Measurements from ENCODE around the gene EGFLAM. TPM values are rescaled to one million over a fixed set of nuclear protein-coding genes. Genes with fewer than 3 reads are reported as not detected.

Gene EGFLAM
- total RNA-seq, 1 experiment from 2014 or later, result not detected

DNA sequence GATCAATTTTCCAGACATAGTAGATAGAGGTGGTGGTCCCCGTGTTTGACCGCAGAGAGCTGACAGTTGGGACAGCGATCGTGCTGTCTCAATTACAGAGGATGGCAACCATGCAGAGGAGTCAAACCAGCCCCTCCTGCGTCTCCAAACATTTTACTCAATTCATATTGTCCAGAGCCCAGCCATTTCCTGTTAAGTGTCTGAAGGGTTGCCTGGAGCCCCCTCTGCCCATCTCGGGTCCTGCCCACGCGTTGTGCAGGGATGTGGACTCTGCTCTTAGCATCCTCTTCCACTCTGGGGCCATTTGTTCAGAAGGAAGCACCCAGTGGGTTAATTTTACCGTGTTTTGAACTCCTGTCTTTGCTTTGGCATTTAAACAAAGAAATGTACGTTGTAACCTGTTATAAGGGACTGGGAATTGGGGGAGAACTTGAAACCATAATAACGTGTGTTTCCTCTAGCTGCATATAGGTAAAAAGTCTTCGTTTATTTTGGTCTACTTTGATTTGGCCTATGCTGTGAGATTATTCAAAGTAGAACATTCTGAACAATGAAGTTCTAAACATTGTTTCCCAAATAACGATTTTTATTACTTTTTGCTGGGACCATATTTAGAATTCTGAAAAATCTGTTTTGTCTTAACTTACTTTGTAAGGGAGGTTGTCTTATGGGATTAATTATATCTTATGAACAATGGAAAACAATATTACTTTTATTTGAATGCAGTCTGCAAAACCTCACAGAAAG, 876 bp downstream of the EGFLAM start:
- in situ Hi-C loops (cut with HindIII; ENCODE audit: low pct_unique_long_range_greater_than_20kb, low sequenced_read_pairs), result no loop called here
- no peak for DNase-seq (ENCODE audit: low read depth)

DNA sequence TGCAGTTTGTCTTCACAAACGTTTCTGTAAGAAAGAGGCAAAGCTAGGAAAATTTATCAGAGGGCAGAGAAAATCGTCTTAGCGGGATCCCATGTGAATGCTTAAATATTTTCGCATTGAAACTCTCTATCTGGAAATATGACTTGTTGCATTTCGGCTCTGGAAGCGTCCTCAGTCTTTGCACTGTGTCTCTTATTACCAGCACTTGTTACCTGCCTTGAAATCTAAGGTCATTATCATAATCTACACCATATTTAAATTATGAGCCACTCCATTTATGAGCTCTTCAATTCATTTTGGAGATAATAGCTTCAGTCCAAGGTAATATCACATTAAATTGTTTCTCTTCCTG, 1.4 kb downstream of the EGFLAM start:
- in situ Hi-C loops (cut with HindIII; ENCODE audit: low pct_unique_long_range_greater_than_20kb, low sequenced_read_pairs), result no loop called here
- no peak for DNase-seq (ENCODE audit: low read depth)

- in situ Hi-C loops (cut with HindIII; ENCODE audit: low pct_unique_long_range_greater_than_20kb, low sequenced_read_pairs), result no loop called here
- DNase-seq (ENCODE audit: low read depth), result no peak
Measured at GRCh38 chr5:38263983-38264382, 5.6 kb downstream of the EGFLAM start.

DNA sequence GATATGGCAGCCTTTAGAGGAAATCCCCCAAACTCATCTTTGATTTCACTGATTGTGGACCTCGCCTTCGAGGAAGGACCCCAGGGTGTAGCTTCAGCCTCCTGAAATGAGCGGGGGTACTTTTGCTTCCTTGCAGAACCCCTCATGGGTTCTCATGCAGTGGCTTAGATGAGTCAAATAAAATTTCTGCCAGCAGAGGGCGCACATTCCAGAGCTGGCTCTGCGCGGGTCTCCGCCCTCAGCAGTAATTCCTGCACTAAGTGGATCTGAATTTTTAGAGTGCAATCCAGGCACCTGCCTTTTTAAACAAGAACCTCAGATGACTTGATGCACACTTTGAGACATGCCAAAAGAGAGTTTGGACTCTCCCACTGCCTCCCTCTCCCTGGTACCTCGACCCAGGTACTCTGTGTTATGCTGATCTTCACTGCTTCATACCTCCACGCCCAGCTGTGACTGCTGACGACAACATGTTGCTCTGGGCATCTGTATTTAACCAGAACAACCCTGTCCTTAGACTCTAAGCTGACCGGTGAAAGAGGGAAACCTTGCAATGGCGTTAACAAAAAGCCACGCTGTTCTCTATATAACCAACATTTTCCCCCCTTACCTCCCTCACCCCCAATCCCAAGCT, 7.3 kb downstream of the EGFLAM start:
- peak; percentile 29 for DNase-seq (ENCODE audit: low read depth)
- in situ Hi-C loops (cut with HindIII; ENCODE audit: low pct_unique_long_range_greater_than_20kb, low sequenced_read_pairs), result no loop called here

- no peak for DNase-seq (ENCODE audit: low read depth)
- in situ Hi-C loops (cut with HindIII; ENCODE audit: low pct_unique_long_range_greater_than_20kb, low sequenced_read_pairs), result no loop called here
Measured at GRCh38 chr5:38267372-38267771, 9.0 kb downstream of the EGFLAM start.

DNA sequence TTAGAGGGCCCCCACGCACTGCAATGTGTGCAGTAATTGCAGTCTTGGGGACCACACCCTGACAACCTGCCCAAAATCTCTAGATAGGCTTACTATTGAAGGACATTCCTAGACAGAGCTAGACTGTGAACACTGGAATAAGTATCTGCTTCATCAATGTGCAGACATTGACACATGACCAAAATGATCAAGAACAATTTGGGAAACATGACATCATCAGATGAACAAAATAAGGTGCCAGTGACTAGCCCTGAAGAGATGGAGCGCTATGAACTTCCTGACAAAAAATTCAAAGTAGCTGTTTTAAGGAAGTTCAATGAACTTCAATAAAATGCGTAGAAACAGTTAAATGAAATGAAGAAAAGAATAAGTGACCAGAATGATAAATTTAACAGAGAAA, 15.3 kb downstream of the EGFLAM start:
- no peak for DNase-seq (ENCODE audit: low read depth)
- in situ Hi-C loops (cut with HindIII; ENCODE audit: low pct_unique_long_range_greater_than_20kb, low sequenced_read_pairs), result no loop called here

- DNase-seq (ENCODE audit: low read depth), result no peak
- in situ Hi-C loops (cut with HindIII; ENCODE audit: low pct_unique_long_range_greater_than_20kb, low sequenced_read_pairs), result no loop called here
Measured at GRCh38 chr5:38274370-38274769, 16.0 kb downstream of the EGFLAM start.

DNA sequence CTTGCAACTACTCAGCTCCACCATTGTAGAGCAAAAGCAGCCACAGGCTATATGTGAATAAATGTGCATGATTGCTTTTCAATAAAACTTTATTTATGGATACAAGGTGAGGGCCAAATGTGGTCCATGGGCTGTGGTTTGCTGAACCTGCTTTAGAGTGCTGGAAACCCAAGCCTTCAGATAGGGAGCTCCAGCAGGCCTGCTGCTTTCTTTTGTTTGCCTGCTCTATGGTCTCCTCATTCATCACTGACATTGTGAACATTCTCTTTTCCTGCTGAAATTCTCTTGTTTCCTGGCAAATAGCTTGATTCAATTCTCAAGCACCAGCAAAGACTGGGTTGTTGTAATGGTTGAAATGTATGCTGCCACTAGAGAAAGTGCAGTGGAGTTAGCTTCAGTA, 26.0 kb downstream of the EGFLAM start:
- in situ Hi-C loops (cut with HindIII; ENCODE audit: low pct_unique_long_range_greater_than_20kb, low sequenced_read_pairs), result no loop called here
- DNase-seq (ENCODE audit: low read depth), result no peak

- no peak for DNase-seq (ENCODE audit: low read depth)
- in situ Hi-C loops (cut with HindIII; ENCODE audit: low pct_unique_long_range_greater_than_20kb, low sequenced_read_pairs), result no loop called here
Measured at GRCh38 chr5:38285226-38285625, 26.9 kb downstream of the EGFLAM start.

GRCh38 chr5:38286002-38286401, 27.6 kb downstream of the EGFLAM start:
- DNase-seq (ENCODE audit: low read depth), result no peak
- in situ Hi-C loops (cut with HindIII; ENCODE audit: low pct_unique_long_range_greater_than_20kb, low sequenced_read_pairs), result no loop called here

DNA sequence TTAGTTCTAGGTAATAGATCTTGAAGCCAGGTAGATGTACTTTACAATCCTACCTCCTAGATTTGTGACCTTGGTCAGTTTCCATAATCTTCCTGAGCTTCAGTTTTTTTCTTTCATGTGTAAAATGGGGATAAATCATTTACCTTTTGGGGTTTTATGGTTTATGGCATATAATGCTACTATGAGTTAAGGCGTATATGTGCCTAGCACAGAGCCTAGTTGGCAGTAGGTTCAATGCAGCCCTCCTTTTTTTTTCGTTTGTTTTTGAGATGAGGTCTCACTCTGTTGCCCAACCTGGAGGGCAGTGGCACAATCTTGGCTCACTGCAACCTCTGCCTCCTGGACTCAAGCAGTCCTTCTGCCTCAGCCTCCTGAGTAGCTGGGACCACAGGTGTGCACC, 28.8 kb downstream of the EGFLAM start:
- in situ Hi-C loops (cut with HindIII; ENCODE audit: low pct_unique_long_range_greater_than_20kb, low sequenced_read_pairs), result no loop called here
- DNase-seq (ENCODE audit: low read depth), result no peak

GRCh38 chr5:38289457-38289856, 31.1 kb downstream of the EGFLAM start:
- in situ Hi-C loops (cut with HindIII; ENCODE audit: low pct_unique_long_range_greater_than_20kb, low sequenced_read_pairs), result no loop called here

GRCh38 chr5:38290028-38290653, 31.8 kb downstream of the EGFLAM start:
- in situ Hi-C loops (cut with HindIII; ENCODE audit: low pct_unique_long_range_greater_than_20kb, low sequenced_read_pairs), result no loop called here
- no peak for DNase-seq (ENCODE audit: low read depth)

More at GRCh38 chr5:38289457-38289856, 31.1 kb downstream of the EGFLAM start:
- DNase-seq (ENCODE audit: low read depth), result no peak

GRCh38 chr5:38291355-38291754, 33.0 kb downstream of the EGFLAM start:
- no peak for DNase-seq (ENCODE audit: low read depth)
- in situ Hi-C loops (cut with HindIII; ENCODE audit: low pct_unique_long_range_greater_than_20kb, low sequenced_read_pairs), result no loop called here

DNA sequence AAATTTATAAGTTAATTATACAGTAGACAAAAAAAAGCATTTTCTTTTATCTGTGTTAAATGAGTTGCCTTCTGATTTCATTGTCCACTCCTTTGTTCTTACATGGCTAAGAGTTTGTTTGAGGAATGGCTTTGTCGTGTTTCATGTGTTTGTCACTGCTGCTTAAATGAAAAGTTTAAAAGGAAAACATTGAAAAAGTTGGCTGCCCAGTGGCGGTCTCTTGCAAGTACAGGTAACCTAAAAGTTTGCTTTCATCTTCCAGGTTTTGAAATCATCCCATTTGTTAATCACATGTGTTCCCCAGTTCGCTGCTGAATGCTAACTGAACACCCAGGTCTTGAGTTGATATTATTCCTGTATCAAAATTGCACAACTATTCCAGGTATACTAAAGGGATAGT, 33.9 kb downstream of the EGFLAM start:
- in situ Hi-C loops (cut with HindIII; ENCODE audit: low pct_unique_long_range_greater_than_20kb, low sequenced_read_pairs), result no loop called here

GRCh38 chr5:38295751-38296150, 37.4 kb downstream of the EGFLAM start:
- no peak for DNase-seq (ENCODE audit: low read depth)
- in situ Hi-C loops (cut with HindIII; ENCODE audit: low pct_unique_long_range_greater_than_20kb, low sequenced_read_pairs), result no loop called here

More for the DNA sequence above, 33.9 kb downstream of the EGFLAM start:
- DNase-seq (ENCODE audit: low read depth), result no peak

DNA sequence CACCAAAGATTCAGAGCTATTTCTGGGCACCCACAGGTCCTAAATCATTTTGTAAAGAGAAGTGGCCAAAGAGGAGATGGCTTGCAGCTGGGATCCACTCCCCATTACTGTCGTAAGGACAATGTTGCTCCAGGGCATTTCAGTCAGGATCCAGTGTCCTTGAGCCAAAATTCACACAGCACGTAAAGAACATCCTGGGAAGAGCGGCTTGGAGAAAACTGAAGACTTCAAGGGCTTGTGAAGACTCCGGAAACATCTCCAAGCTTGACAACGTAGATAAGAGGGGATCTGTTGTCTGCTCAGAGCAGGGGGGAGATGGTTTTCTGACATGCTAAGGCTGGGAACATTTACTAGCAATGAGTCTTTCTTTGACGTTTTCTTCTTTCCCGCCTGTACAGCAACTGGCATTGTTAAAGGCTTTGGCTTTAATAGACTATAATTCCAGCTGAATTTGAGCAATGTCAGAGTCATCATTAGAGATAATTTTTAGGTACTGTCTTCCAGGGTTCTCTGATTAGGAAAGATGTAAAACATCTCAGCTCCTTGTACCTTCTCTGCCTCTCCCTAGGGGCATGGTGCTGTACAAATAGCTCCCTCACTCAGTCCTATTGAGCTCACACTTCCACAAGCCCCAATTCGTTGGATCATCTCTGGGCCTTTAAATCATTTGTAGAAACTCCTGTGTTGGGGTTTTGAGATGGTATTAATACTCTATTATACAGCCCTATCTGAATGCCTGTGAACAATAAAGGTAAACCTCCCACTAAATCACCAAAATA, 39.7 kb downstream of the EGFLAM start:
- in situ Hi-C loops (cut with HindIII; ENCODE audit: low pct_unique_long_range_greater_than_20kb, low sequenced_read_pairs), result no loop called here
- DNase-seq (ENCODE audit: low read depth), result no peak

DNA sequence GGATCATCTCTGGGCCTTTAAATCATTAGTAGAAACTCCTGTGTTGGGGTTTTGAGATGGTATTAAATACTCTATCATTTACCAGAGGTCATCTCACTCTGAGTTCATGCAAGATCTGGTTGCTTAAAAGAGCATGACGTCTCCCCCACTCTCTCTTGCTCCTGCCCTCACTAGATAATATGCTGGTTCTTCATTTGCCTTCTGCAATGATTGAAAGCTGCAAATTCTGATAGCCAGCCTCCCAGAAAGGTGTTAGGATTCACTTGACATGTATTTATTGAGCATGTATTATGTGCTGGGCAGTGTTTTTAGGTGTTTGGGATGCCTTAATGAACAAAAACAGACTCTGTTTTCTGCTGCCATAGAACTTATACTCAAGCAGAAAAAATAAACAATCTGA, 41.2 kb downstream of the EGFLAM start:
- in situ Hi-C loops (cut with HindIII; ENCODE audit: low pct_unique_long_range_greater_than_20kb, low sequenced_read_pairs), result no loop called here

GRCh38 chr5:38305148-38305547, 46.8 kb downstream of the EGFLAM start:
- DNase-seq (ENCODE audit: low read depth), result no peak
- in situ Hi-C loops (cut with HindIII; ENCODE audit: low pct_unique_long_range_greater_than_20kb, low sequenced_read_pairs), result no loop called here

More for the DNA sequence above, 41.2 kb downstream of the EGFLAM start:
- no peak for DNase-seq (ENCODE audit: low read depth)

Data from Caki2 (cell line).